ENCODE results near the gene FXR1.

Gene FXR1

GRCh38 chr3:180940826-180941225 is 28.4 kb downstream of the FXR1 start:
- no peak for TF ChIP-seq ZNF274 (IDR thresholded peaks at IDR 0.05; ENCODE audit: low read depth, low read length)
- TF ChIP-seq SUZ12 (IDR thresholded peaks at IDR 0.05; ENCODE audit: extremely low read depth, insufficient read depth, insufficient read length), result no peak
- no peak for TF ChIP-seq YY1 (IDR thresholded peaks at IDR 0.05; ENCODE audit: insufficient read depth, insufficient read length)
- Histone ChIP-seq H3K36me3 (ENCODE audit: insufficient read depth, insufficient read length, low read length) (peaks cover 89% of the 10 kb centered on the region), H3K4me1 (ENCODE audit: insufficient read depth, insufficient read length) (no peaks in the 10 kb centered on the region), H3K9ac (ENCODE audit: insufficient read length, low read depth) (no peak overlapping the region), H3K9me3 (ENCODE audit: insufficient read depth, low read length) (no peaks in the 10 kb centered on the region), H3K4me3 (ENCODE audit: insufficient read length, low read depth) (no peak overlapping the region), H3K27me3 (ENCODE audit: insufficient read depth, insufficient read length) (no peaks in the 10 kb centered on the region)
- no peak for DNase-seq (ENCODE audit: low read depth, low spot score)

- no peaks in the 10 kb centered on the region for H3K27me3 ChIP-seq (ENCODE audit: insufficient read depth, insufficient read length)
- no peak overlapping the region for H3K4me3 ChIP-seq (ENCODE audit: insufficient read length, low read depth)
- peaks cover 92% of the 10 kb centered on the region for H3K36me3 ChIP-seq (ENCODE audit: insufficient read depth, insufficient read length, low read length)
- no peaks in the 10 kb centered on the region for H3K9me3 ChIP-seq (ENCODE audit: insufficient read depth, low read length)
- no peak for DNase-seq (ENCODE audit: low read depth, low spot score)
- no peak overlapping the region for H3K9ac ChIP-seq (ENCODE audit: insufficient read length, low read depth)
- H3K4me1 ChIP-seq (ENCODE audit: insufficient read depth, insufficient read length), result no peaks in the 10 kb centered on the region
- no peak for TF ChIP-seq ZNF274 (IDR thresholded peaks at IDR 0.05; ENCODE audit: low read depth, low read length)
- TF ChIP-seq YY1 (IDR thresholded peaks at IDR 0.05; ENCODE audit: insufficient read depth, insufficient read length), result no peak
- TF ChIP-seq SUZ12 (IDR thresholded peaks at IDR 0.05; ENCODE audit: extremely low read depth, insufficient read depth, insufficient read length), result no peak
These were observed 35.4 kb downstream of the FXR1 start for GRCh38 chr3:180947761-180948390.

- TF ChIP-seq SUZ12 (IDR thresholded peaks at IDR 0.05; ENCODE audit: extremely low read depth, insufficient read depth, insufficient read length), result no peak
- no peak for TF ChIP-seq YY1 (IDR thresholded peaks at IDR 0.05; ENCODE audit: insufficient read depth, insufficient read length)
- TF ChIP-seq ZNF274 (IDR thresholded peaks at IDR 0.05; ENCODE audit: low read depth, low read length), result no peak
- H3K9ac ChIP-seq (ENCODE audit: insufficient read length, low read depth), result no peak overlapping the region
- DNase-seq (ENCODE audit: low read depth, low spot score), result no peak
- H3K36me3 ChIP-seq (ENCODE audit: insufficient read depth, insufficient read length, low read length), result peaks cover 89% of the 10 kb centered on the region
- H3K4me1 ChIP-seq (ENCODE audit: insufficient read depth, insufficient read length), result no peaks in the 10 kb centered on the region
- H3K4me3 ChIP-seq (ENCODE audit: insufficient read length, low read depth), result no peak overlapping the region
- no peaks in the 10 kb centered on the region for H3K27me3 ChIP-seq (ENCODE audit: insufficient read depth, insufficient read length)
- no peaks in the 10 kb centered on the region for H3K9me3 ChIP-seq (ENCODE audit: insufficient read depth, low read length)
These were observed 47.2 kb downstream of the FXR1 start for GRCh38 chr3:180959691-180960090.

- TF ChIP-seq ZNF274 (IDR thresholded peaks at IDR 0.05; ENCODE audit: low read depth, low read length) (no peak), SUZ12 (IDR thresholded peaks at IDR 0.05; ENCODE audit: extremely low read depth, insufficient read depth, insufficient read length) (no peak), YY1 (IDR thresholded peaks at IDR 0.05; ENCODE audit: insufficient read depth, insufficient read length) (no peak)
- no peak overlapping the region for H3K9ac ChIP-seq (ENCODE audit: insufficient read length, low read depth)
- peaks cover 85% of the 10 kb centered on the region for H3K36me3 ChIP-seq (ENCODE audit: insufficient read depth, insufficient read length, low read length)
- H3K4me1 ChIP-seq (ENCODE audit: insufficient read depth, insufficient read length), result no peaks in the 10 kb centered on the region
- H3K27me3 ChIP-seq (ENCODE audit: insufficient read depth, insufficient read length), result no peaks in the 10 kb centered on the region
- H3K9me3 ChIP-seq (ENCODE audit: insufficient read depth, low read length), result no peaks in the 10 kb centered on the region
- no peak overlapping the region for H3K4me3 ChIP-seq (ENCODE audit: insufficient read length, low read depth)
- DNase-seq (ENCODE audit: low read depth, low spot score), result no peak
These were observed 48.6 kb downstream of the FXR1 start for GRCh38 chr3:180961087-180961486.

- Histone ChIP-seq H3K36me3 (ENCODE audit: insufficient read depth, insufficient read length, low read length) (peaks cover 85% of the 10 kb centered on the region), H3K9ac (ENCODE audit: insufficient read length, low read depth) (no peak overlapping the region)
- TF ChIP-seq ZNF274 (IDR thresholded peaks at IDR 0.05; ENCODE audit: low read depth, low read length) (no peak), YY1 (IDR thresholded peaks at IDR 0.05; ENCODE audit: insufficient read depth, insufficient read length) (no peak), SUZ12 (IDR thresholded peaks at IDR 0.05; ENCODE audit: extremely low read depth, insufficient read depth, insufficient read length) (no peak)
These were observed 49.1 kb downstream of the FXR1 start for GRCh38 chr3:180961552-180961951.

GRCh38 chr3:180962530-180962929 is 50.1 kb downstream of the FXR1 start:
- TF ChIP-seq ZNF274 (IDR thresholded peaks at IDR 0.05; ENCODE audit: low read depth, low read length), result no peak
- TF ChIP-seq SUZ12 (IDR thresholded peaks at IDR 0.05; ENCODE audit: extremely low read depth, insufficient read depth, insufficient read length), result no peak
- no peak for TF ChIP-seq YY1 (IDR thresholded peaks at IDR 0.05; ENCODE audit: insufficient read depth, insufficient read length)
- no peaks in the 10 kb centered on the region for H3K4me1 ChIP-seq (ENCODE audit: insufficient read depth, insufficient read length)
- DNase-seq (ENCODE audit: low read depth, low spot score), result no peak
- H3K36me3 ChIP-seq (ENCODE audit: insufficient read depth, insufficient read length, low read length), result peaks cover 80% of the 10 kb centered on the region
- no peaks in the 10 kb centered on the region for H3K9me3 ChIP-seq (ENCODE audit: insufficient read depth, low read length)
- H3K9ac ChIP-seq (ENCODE audit: insufficient read length, low read depth), result no peak overlapping the region
- H3K4me3 ChIP-seq (ENCODE audit: insufficient read length, low read depth), result no peak overlapping the region
- H3K27me3 ChIP-seq (ENCODE audit: insufficient read depth, insufficient read length), result no peaks in the 10 kb centered on the region

More at GRCh38 chr3:180961552-180961951, 49.1 kb downstream of the FXR1 start:
- Histone ChIP-seq H3K27me3 (ENCODE audit: insufficient read depth, insufficient read length) (no peaks in the 10 kb centered on the region), H3K9me3 (ENCODE audit: insufficient read depth, low read length) (no peaks in the 10 kb centered on the region), H3K4me1 (ENCODE audit: insufficient read depth, insufficient read length) (no peaks in the 10 kb centered on the region), H3K4me3 (ENCODE audit: insufficient read length, low read depth) (no peak overlapping the region)
- no peak for DNase-seq (ENCODE audit: low read depth, low spot score)

- Histone ChIP-seq H3K4me3 (ENCODE audit: insufficient read length, low read depth) (no peak overlapping the region), H3K36me3 (ENCODE audit: insufficient read depth, insufficient read length, low read length) (peaks cover 83% of the 10 kb centered on the region), H3K4me1 (ENCODE audit: insufficient read depth, insufficient read length) (no peaks in the 10 kb centered on the region), H3K9ac (ENCODE audit: insufficient read length, low read depth) (no peak overlapping the region), H3K9me3 (ENCODE audit: insufficient read depth, low read length) (no peaks in the 10 kb centered on the region), H3K27me3 (ENCODE audit: insufficient read depth, insufficient read length) (no peaks in the 10 kb centered on the region)
- DNase-seq (ENCODE audit: low read depth, low spot score), result no peak
- TF ChIP-seq YY1 (IDR thresholded peaks at IDR 0.05; ENCODE audit: insufficient read depth, insufficient read length) (no peak), ZNF274 (IDR thresholded peaks at IDR 0.05; ENCODE audit: low read depth, low read length) (no peak), SUZ12 (IDR thresholded peaks at IDR 0.05; ENCODE audit: extremely low read depth, insufficient read depth, insufficient read length) (no peak)
These were observed 58.5 kb downstream of the FXR1 start for GRCh38 chr3:180970931-180971330.

Measured in NT2/D1 (cell line).